GM12865 (cell line): ENCODE results near the gene PPP1R13B.
"Not testable (repeated sequence)": the region's sequence is repeated elsewhere in the genome, so short reads cannot be mapped to it uniquely, and the experiment has no call there.

Experiments
- DNase-seq: peaks from one replicate; pipeline ENCODE4 v3.0.0; 2010; ENCODE audit warnings: low read depth
- H3K4me3 ChIP-seq: 2 replicates; pipeline ENCODE4 v1.5.1; 2011; ENCODE audit warnings: mild to moderate bottlenecking, low read depth, low read length, control low read depth
- TF ChIP-seq, protein P1 (sequence below): IDR thresholded peaks from 2 replicates; pipeline ENCODE4 v1.5.1; 2011; ENCODE audit warnings: low read length, control low read depth, low read depth, inconsistent platforms; ENCODE audit not compliant: insufficient read depth; ENCODE audit errors: missing control alignments

The PPP1R13B gene

DNA sequence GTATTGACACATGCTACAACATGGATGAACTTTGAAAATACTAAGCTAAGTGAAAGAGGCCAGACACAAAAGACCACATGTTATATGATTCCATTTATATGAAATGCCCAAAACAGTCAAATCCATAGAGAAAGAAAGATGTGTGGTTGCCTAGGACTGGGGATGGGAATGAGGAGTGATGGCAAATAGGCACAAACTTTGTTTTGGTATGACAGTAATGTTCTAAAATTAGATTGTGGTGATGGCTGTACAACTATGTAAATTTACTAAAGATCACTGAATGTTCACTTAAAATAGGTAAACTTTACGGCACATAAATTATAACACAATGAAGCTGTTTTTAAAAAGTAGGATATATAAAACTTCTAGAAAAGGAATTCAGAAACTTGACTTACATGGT lies 41.7 kb downstream of the PPP1R13B start:
- TF ChIP-seq, protein P1, sequence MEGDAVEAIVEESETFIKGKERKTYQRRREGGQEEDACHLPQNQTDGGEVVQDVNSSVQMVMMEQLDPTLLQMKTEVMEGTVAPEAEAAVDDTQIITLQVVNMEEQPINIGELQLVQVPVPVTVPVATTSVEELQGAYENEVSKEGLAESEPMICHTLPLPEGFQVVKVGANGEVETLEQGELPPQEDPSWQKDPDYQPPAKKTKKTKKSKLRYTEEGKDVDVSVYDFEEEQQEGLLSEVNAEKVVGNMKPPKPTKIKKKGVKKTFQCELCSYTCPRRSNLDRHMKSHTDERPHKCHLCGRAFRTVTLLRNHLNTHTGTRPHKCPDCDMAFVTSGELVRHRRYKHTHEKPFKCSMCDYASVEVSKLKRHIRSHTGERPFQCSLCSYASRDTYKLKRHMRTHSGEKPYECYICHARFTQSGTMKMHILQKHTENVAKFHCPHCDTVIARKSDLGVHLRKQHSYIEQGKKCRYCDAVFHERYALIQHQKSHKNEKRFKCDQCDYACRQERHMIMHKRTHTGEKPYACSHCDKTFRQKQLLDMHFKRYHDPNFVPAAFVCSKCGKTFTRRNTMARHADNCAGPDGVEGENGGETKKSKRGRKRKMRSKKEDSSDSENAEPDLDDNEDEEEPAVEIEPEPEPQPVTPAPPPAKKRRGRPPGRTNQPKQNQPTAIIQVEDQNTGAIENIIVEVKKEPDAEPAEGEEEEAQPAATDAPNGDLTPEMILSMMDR = no peak
- DNase-seq = no peak
- H3K4me3 ChIP-seq = no peak overlapping the region

DNA sequence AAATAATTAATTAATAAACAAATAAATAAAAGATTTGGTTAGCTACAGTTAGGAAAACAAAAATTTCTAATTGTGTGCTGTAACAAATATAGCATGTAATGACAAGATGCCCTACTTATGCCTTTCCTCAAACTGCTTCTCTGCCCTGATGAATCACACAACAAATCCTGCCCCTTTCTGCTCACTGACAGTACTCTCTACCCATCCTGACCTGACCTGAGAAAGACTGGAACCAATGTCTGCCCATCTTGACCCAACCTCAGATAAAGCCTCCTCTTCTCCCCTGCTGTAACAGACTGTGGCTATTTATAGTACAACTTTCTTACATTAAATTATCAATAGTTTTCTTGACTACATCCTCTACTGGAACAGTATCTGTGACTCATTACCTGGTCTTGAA lies 43.7 kb downstream of the PPP1R13B start:
- no peak for DNase-seq
- TF ChIP-seq, protein P1 = no peak
- no peak overlapping the region for H3K4me3 ChIP-seq

DNA sequence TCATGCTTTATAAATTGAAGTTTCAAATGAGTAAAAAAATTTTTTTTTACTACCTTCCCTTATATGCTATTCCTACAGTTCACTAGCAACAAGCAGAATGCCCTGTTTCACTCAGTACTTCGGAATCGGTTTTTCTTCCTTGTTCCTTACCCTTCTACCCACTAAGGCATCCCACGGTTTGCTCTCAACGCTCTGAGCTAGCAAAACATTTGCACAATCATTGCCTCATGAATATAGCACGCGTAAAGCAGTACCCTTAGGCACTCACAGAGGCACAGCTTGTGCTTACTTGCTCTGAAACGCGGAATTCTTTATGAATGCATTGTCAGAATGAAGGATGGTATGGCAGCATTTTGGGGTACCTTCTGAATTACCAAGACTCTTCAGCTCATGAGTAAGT lies 45.0 kb downstream of the PPP1R13B start:
- H3K4me3 ChIP-seq = no peak overlapping the region
- TF ChIP-seq, protein P1 = no peak
- no peak for DNase-seq

DNA sequence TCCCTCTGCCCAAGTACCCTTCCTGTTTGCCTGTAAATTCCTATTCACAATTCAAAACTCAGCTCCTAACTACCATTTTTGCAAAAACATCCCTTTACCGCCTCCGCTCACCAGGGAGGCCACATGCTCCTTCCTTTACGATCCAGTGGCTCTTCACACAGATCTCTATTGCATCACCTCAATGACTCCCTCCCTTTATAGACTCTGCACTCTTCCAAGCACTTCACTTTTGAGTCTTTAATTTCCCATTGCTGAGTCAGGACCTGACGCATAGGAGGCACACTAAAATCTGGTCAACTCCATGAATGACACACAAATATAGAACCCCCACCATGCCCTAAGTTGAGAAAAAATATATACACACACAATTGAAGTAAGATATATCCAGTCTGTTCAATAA lies 45.9 kb downstream of the PPP1R13B start:
- TF ChIP-seq, protein P1 = no peak
- no peak for DNase-seq
- H3K4me3 ChIP-seq = no peak overlapping the region

DNA sequence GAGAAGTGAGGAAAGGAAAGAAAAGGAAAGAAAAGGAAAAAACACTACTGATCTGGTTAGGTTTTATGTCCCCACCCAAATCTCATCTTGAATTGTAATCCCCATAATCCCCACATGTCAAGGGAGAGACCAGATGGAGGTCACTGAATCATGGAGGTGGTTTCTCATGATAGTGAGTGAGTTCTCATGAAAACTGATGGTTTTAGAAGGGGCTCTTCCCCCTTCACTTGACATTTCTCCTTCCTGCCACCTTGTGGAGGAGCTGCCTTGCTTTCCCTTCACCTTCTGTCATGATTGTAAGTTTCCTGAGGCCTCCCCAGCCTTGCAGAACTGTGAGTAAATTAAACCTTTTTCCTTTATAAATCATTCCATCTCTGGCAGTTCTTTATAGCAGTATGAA lies 54.2 kb downstream of the PPP1R13B start:
- not testable (repeated sequence) for DNase-seq, H3K4me3 ChIP-seq

DNA sequence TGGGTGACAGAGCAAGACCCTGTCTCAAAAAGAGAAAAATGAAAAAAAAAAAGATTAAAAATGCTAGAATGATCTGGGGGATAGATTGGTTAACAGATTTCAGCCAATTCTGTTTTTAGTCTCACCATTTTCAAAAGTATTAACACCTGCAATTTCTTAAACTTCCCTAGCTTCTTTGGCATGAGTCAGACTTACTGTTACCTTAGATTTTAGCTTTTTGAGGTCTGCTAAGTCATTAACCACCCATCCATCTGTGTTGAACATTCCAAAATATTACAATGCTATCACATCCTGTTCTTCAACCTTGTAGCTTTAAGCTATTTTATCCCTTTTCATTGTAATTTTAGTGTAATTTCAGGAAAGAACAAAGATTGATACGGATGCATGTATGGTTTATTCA lies 59.3 kb downstream of the PPP1R13B start:
- TF ChIP-seq, protein P1 = no peak
- no peak for DNase-seq
- H3K4me3 ChIP-seq = no peak overlapping the region

DNA sequence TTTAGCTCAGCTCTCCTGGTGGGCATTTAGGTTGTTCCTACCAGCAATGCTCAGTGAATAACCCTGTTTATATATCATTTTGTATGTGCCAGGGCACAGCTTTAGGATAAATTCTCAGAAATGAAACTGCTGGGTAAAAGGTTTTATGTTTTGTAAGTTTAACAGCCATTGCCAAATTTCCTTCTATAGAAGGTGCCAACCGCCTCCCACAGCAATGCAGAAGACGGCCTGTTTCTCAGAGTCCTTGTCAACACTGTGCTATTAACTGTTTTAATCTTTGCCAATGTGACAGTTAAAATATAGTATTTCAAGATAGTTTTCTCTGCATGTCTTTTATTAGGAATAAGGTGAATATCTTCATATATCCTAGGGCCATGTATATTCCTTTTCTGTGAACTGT lies 65.0 kb downstream of the PPP1R13B start:
- no peak for DNase-seq
- TF ChIP-seq, protein P1 = no peak
- no peak overlapping the region for H3K4me3 ChIP-seq

DNA sequence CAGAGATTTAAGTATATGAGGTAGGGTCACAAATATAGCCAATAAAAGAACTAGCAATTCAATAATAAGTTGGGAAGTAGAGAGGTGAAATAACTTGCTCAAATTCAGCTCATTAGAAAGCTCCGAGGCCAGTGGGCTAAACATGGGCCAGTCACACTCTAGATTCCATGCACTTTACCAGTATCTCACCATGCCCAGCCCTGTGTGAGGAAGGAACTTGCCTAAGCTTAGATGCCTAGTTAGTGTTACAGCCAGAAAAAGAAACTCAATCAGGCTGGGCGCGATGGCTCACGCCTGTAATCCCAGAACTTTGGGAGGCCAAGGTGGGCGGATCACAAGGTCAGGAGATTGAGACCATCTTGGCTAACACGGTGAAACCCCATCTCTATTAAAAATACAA lies 71.1 kb downstream of the PPP1R13B start:
- not testable (repeated sequence) for DNase-seq, H3K4me3 ChIP-seq
